GM18520 (cell line): ENCODE results near the gene MBD3.

Source experiments
- ATAC-seq: cut with Tn5 transposase; IDR thresholded peaks from one replicate; pipeline ENCODE4 v1.9.1; 2021; ENCODE audit not compliant: unreplicated experiment

MBD3 gene

GRCh38 chr19:1601613-1602064 is 9.0 kb upstream of the MBD3 start:
- ATAC-seq: no peak

GRCh38 chr19:1599460-1599846 is 6.8 kb upstream of the MBD3 start:
- ATAC-seq: no peak

- ATAC-seq: no peak
Measured at GRCh38 chr19:1598777-1599459, 6.3 kb upstream of the MBD3 start.

GRCh38 chr19:1593501-1593772 is 772 bp upstream of the MBD3 start:
- no peak for ATAC-seq

- peak; percentile 51 for ATAC-seq
Measured at GRCh38 chr19:1592024-1592754, 476 bp downstream of the MBD3 start.

GRCh38 chr19:1591421-1592023 is 1.1 kb downstream of the MBD3 start:
- ATAC-seq: no peak

- no peak for ATAC-seq
Measured at GRCh38 chr19:1590641-1591397, 1.8 kb downstream of the MBD3 start.

GRCh38 chr19:1587872-1588271 is 4.8 kb downstream of the MBD3 start:
- ATAC-seq: no peak

- ATAC-seq: no peak
Measured at GRCh38 chr19:1585243-1585580, 7.5 kb downstream of the MBD3 start.

- ATAC-seq: no peak
Measured at GRCh38 chr19:1584500-1585242, 8.0 kb downstream of the MBD3 start.

- ATAC-seq: no peak
Measured at GRCh38 chr19:1582201-1582600, 10.5 kb downstream of the MBD3 start.

- no peak for ATAC-seq
Measured at GRCh38 chr19:1580957-1581356, 11.7 kb downstream of the MBD3 start.

GRCh38 chr19:1580382-1580781 is 12.3 kb downstream of the MBD3 start:
- ATAC-seq: no peak

- no peak for ATAC-seq
Measured at GRCh38 chr19:1579222-1579621, 13.4 kb downstream of the MBD3 start.

GRCh38 chr19:1577929-1578618 is 14.6 kb downstream of the MBD3 start:
- ATAC-seq: no peak

GRCh38 chr19:1577090-1577928 is 15.4 kb downstream of the MBD3 start:
- no peak for ATAC-seq

GRCh38 chr19:1576242-1577089 is 16.2 kb downstream of the MBD3 start:
- ATAC-seq: no peak

- ATAC-seq: no peak
Measured at GRCh38 chr19:1575323-1576241, 17.1 kb downstream of the MBD3 start.
